Astrocyte (in vitro differentiated cells and primary cell): ENCODE results near the gene RNFT2. TPM values are rescaled to one million over a fixed set of nuclear protein-coding genes. Genes with fewer than 3 reads are reported as not detected.

Source experiments
- DNase-seq: peaks from one replicate; pipeline ENCODE4 v3.0.0-alpha.2; 2010; ENCODE audit warnings: low read depth
- FAIRE-seq: peaks from 2 replicates; lab custom pipeline; 2011; peaks lifted over from hg19 to GRCh38; lab: Jason Lieb, UNC
- H2AFZ ChIP-seq: 2 replicates; pipeline ENCODE4 v1.6.0; 2012; ENCODE audit warnings: low read depth, low read length, inconsistent platforms
- H3K27ac ChIP-seq: 2 replicates; pipeline ENCODE4 v1.5.1; 2011; ENCODE audit warnings: low read depth, low read length, inconsistent platforms
- H3K27me3 ChIP-seq: 2 replicates; pipeline ENCODE4 v1.6.0; 2011; ENCODE audit warnings: low read length, inconsistent platforms; ENCODE audit not compliant: insufficient read depth
- H3K36me3 ChIP-seq: 2 replicates; pipeline ENCODE4 v1.5.1; 2011; ENCODE audit warnings: low read length, inconsistent platforms; ENCODE audit not compliant: insufficient read depth
- H3K4me1 ChIP-seq: 2 replicates; pipeline ENCODE4 v1.5.1; 2011; ENCODE audit warnings: low read length, inconsistent platforms; ENCODE audit not compliant: insufficient read depth
- H3K4me2 ChIP-seq: 2 replicates; pipeline ENCODE4 v1.6.0; 2012; ENCODE audit warnings: low read length, inconsistent platforms
- H3K4me3 ChIP-seq: 2 replicates; pipeline ENCODE4 v1.5.1; 2011; ENCODE audit warnings: low read depth, mild to moderate bottlenecking, low read length, inconsistent platforms; ENCODE audit not compliant: insufficient read depth
- H3K79me2 ChIP-seq: 2 replicates; pipeline ENCODE4 v1.6.0; 2012; ENCODE audit warnings: mild to moderate bottlenecking, low read length, inconsistent platforms; ENCODE audit not compliant: insufficient read depth
- H3K9ac ChIP-seq: 2 replicates; pipeline ENCODE4 v1.6.0; 2012; ENCODE audit warnings: mild to moderate bottlenecking, low read length, inconsistent platforms
- H3K9me3 ChIP-seq: 2 replicates; pipeline ENCODE4 v1.5.1; 2012; ENCODE audit warnings: low read depth, mild to moderate bottlenecking, low read length, inconsistent platforms; ENCODE audit not compliant: insufficient read depth
- H4K20me1 ChIP-seq: 2 replicates; pipeline ENCODE4 v1.6.0; 2012; ENCODE audit warnings: low read length, inconsistent platforms; ENCODE audit not compliant: insufficient read depth
- H3K27ac Mint-ChIP-seq: one replicate; pipeline ENCODE4 v1.8.0; 2021; ENCODE audit warnings: mild to moderate bottlenecking, mixed read lengths; ENCODE audit not compliant: unreplicated experiment
- H3K27me3 Mint-ChIP-seq: one replicate; pipeline ENCODE4 v1.8.0; 2021; ENCODE audit warnings: low read depth, mixed read lengths; ENCODE audit not compliant: unreplicated experiment
- H3K36me3 Mint-ChIP-seq: one replicate; pipeline ENCODE4 v1.8.0; 2021; ENCODE audit warnings: low read depth, mixed read lengths; ENCODE audit not compliant: unreplicated experiment
- H3K4me1 Mint-ChIP-seq: one replicate; pipeline ENCODE4 v1.8.0; 2021; ENCODE audit warnings: low read depth, mixed read lengths; ENCODE audit not compliant: unreplicated experiment
- H3K4me3 Mint-ChIP-seq: one replicate; pipeline ENCODE4 v1.8.0; 2021; ENCODE audit warnings: mild to moderate bottlenecking, moderate library complexity, mixed read lengths; ENCODE audit not compliant: unreplicated experiment
- H3K9me3 Mint-ChIP-seq: one replicate; pipeline ENCODE4 v1.8.0; 2021; ENCODE audit warnings: mild to moderate bottlenecking, mixed read lengths; ENCODE audit not compliant: unreplicated experiment
- EZH2 ChIP-seq: IDR thresholded peaks from 2 replicates; pipeline ENCODE4 v1.6.1; 2012; ENCODE audit warnings: mild to moderate bottlenecking, low read length, inconsistent platforms; ENCODE audit not compliant: insufficient read depth
- total RNA-seq: library from RNA; stranded (reverse); gene quantifications from 2 replicates; pipeline ENCODE4 v1.2.1, GENCODE V29; 2021
- TF ChIP-seq, protein P1 (sequence below): IDR thresholded peaks from 2 replicates; pipeline ENCODE4 v1.5.1; 2011; ENCODE audit warnings: low read depth, mild to moderate bottlenecking, inconsistent platforms, low read length, moderate library complexity; ENCODE audit not compliant: insufficient read depth

The RNFT2 gene
- total RNA-seq, 1 donor from 2014 or later: 8.9 TPM

DNA sequence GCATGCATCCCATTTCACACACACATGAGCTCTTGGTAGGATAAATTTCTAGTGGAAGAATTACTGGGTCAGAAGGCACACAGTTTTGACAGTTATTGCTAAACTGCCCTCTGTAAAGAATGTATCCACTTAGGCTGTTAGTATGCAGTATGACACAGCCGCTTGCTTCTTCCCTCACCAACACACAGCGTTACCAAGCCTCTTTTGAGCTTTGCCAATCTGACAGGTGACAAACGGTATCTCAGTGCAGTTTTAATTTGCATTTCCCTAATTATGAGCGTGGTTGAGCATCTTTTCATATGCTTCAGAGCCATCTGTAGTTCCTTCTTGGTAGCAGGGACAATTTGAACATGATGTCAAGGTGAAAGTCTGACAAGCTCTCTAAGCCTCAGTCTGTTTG is 100.2 kb downstream of the RNFT2 start:
- no peak overlapping the region for H3K27ac ChIP-seq
- Mint-ChIP-seq H3K36me3 (peaks cover 2% of the 10 kb centered on the region), H3K4me1 (no peaks in the 10 kb centered on the region), H3K27ac (no peak overlapping the region), H3K27me3 (no peaks in the 10 kb centered on the region), H3K9me3 (no peaks in the 10 kb centered on the region), H3K4me3 (no peak overlapping the region)
- no peaks in the 10 kb centered on the region for H3K4me1 ChIP-seq
- H3K79me2 ChIP-seq: no peaks in the 10 kb centered on the region
- H3K4me3 ChIP-seq: no peak overlapping the region
- H3K9ac ChIP-seq: no peak overlapping the region
- H3K27me3 ChIP-seq: no peaks in the 10 kb centered on the region
- H3K9me3 ChIP-seq: no peaks in the 10 kb centered on the region
- TF ChIP-seq, protein P1, sequence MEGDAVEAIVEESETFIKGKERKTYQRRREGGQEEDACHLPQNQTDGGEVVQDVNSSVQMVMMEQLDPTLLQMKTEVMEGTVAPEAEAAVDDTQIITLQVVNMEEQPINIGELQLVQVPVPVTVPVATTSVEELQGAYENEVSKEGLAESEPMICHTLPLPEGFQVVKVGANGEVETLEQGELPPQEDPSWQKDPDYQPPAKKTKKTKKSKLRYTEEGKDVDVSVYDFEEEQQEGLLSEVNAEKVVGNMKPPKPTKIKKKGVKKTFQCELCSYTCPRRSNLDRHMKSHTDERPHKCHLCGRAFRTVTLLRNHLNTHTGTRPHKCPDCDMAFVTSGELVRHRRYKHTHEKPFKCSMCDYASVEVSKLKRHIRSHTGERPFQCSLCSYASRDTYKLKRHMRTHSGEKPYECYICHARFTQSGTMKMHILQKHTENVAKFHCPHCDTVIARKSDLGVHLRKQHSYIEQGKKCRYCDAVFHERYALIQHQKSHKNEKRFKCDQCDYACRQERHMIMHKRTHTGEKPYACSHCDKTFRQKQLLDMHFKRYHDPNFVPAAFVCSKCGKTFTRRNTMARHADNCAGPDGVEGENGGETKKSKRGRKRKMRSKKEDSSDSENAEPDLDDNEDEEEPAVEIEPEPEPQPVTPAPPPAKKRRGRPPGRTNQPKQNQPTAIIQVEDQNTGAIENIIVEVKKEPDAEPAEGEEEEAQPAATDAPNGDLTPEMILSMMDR: no peak
- TF ChIP-seq EZH2: no peak
- H3K4me2 ChIP-seq: no peak overlapping the region
- FAIRE-seq (no peak), DNase-seq (no peak)
- no peak overlapping the region for H2AFZ ChIP-seq
- no peaks in the 10 kb centered on the region for H3K36me3 ChIP-seq
- H4K20me1 ChIP-seq: no peaks in the 10 kb centered on the region

DNA sequence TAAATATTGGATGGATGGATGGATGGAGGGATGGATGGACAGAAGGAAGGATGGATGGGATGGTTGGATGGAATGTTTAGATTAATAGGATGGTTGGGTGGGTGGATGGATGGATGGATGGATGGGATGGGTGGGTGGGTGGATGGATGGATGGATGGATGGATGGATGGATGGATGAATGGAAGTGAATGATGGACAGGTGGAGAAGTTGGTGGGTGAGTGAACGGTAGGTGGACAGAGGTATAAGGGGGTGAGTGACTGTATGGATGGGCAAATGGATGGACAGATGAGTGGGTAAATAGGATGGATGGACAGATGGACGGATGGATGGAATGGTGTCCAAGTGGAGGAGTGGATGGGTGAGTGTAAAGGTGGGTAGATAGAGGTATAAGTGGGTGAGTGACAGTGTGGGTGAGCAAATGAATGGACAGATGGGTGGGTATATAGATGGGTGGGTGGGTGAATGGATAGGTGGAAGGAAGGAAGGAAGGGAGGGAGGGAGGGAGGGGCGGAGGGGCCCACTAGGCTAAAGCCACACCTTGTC is 101.2 kb downstream of the RNFT2 start:
- Histone ChIP-seq H3K4me1 (no peaks in the 10 kb centered on the region), H3K4me2 (no peak overlapping the region), H4K20me1 (no peaks in the 10 kb centered on the region), H3K27ac (no peak overlapping the region), H3K79me2 (no peaks in the 10 kb centered on the region), H2AFZ (no peak overlapping the region), H3K9me3 (no peaks in the 10 kb centered on the region), H3K36me3 (no peaks in the 10 kb centered on the region), H3K9ac (no peak overlapping the region), H3K27me3 (no peaks in the 10 kb centered on the region), H3K4me3 (no peak overlapping the region)
- no peak for FAIRE-seq
- no peak for DNase-seq
- Mint-ChIP-seq H3K27me3 (no peaks in the 10 kb centered on the region), H3K4me3 (no peak overlapping the region), H3K9me3 (no peaks in the 10 kb centered on the region), H3K4me1 (no peaks in the 10 kb centered on the region), H3K36me3 (peaks cover 2% of the 10 kb centered on the region), H3K27ac (no peak overlapping the region)
- TF ChIP-seq, protein P1: no peak
- no peak for TF ChIP-seq EZH2

DNA sequence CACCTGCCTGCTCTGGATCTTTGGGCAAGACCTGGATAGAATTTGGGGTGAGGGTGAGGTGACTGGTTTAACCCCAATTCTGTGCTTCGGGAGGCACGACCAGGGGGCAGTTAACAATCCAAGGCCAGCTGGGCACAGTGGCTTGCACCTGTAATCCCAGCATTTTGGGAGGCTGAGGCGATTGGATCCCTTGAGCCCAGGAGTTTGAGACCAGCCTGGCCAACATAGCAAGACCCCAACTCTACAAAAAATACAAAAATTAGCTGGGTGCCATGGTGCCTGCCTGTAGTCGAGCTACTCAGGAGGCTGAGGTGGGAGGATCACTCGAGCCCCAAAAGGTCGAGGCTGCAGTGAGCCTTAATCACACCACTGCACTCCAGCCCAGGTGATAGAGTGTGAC is 105.0 kb downstream of the RNFT2 start:
- Histone ChIP-seq H3K27me3 (no peaks in the 10 kb centered on the region), H3K4me2 (no peak overlapping the region), H3K79me2 (no peaks in the 10 kb centered on the region), H3K4me1 (no peaks in the 10 kb centered on the region), H3K36me3 (no peaks in the 10 kb centered on the region), H4K20me1 (no peaks in the 10 kb centered on the region), H3K4me3 (no peak overlapping the region), H2AFZ (no peak overlapping the region), H3K9me3 (no peaks in the 10 kb centered on the region), H3K27ac (no peak overlapping the region), H3K9ac (no peak overlapping the region)
- no peak for DNase-seq
- Mint-ChIP-seq H3K4me3 (no peak overlapping the region), H3K9me3 (no peaks in the 10 kb centered on the region), H3K4me1 (no peaks in the 10 kb centered on the region), H3K27ac (no peak overlapping the region), H3K27me3 (no peaks in the 10 kb centered on the region), H3K36me3 (no peaks in the 10 kb centered on the region)
- TF ChIP-seq, protein P1: no peak
- no peak for TF ChIP-seq EZH2
- no peak for FAIRE-seq
